ENCODE measurements around the gene PAM16.

The PAM16 gene

DNA sequence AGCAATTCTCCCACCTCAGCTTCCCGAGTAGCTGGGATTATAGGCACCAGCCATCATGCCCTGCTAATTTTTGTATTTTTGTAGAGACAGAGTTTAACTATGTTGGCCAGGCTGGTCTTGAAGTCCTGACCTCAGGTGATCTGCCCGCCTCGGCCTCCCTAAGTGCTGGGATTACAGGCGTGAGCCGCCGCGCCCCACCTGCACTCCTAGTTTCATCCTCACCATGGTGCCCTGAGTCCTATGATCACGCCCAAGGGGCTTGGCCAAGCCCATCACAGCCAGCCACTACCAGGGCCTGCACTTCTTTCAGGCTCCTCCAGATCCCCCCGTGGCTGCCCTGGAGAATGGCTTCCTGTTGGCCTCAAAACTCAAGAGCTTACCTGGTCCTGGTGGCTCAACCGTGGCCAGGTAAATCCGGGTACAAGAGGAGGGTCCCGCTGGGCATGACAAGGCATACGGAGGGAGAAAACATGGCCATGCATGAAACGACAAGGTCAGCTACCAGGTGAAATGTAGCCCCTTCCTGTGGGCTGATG is 57.9 kb downstream of the PAM16 start:
- no peak for DNase-seq

DNA sequence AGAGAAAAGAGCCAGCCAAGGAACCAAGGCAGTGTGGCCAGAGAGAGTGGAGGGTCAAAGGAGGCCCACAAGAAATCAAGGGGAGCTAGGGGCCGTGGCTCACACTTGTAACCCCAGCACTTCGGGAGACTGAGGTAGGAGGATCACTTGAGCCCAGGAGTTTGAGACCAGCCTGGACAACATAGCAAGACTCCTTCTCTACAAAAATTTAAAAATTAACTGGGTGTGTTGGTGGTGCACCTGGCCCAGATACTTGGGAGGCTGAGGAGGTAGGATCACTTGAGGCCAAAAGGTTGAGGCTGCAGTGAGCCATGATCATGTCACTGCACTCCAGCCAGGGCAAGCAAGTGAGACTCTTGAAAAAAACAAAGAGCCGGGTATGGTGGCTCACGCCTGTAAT is 59.4 kb downstream of the PAM16 start:
- DNase-seq: no peak

All from NCI-H510A treated with DMSO at 0.1 percent for 48 hours (cell line).